Measurements from ENCODE around the gene KIFBP.
"Not testable (repeated sequence)": the region's sequence is repeated elsewhere in the genome, so short reads cannot be mapped to it uniquely, and the experiment has no call there.

The KIFBP gene, protein sequence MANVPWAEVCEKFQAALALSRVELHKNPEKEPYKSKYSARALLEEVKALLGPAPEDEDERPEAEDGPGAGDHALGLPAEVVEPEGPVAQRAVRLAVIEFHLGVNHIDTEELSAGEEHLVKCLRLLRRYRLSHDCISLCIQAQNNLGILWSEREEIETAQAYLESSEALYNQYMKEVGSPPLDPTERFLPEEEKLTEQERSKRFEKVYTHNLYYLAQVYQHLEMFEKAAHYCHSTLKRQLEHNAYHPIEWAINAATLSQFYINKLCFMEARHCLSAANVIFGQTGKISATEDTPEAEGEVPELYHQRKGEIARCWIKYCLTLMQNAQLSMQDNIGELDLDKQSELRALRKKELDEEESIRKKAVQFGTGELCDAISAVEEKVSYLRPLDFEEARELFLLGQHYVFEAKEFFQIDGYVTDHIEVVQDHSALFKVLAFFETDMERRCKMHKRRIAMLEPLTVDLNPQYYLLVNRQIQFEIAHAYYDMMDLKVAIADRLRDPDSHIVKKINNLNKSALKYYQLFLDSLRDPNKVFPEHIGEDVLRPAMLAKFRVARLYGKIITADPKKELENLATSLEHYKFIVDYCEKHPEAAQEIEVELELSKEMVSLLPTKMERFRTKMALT

DNA sequence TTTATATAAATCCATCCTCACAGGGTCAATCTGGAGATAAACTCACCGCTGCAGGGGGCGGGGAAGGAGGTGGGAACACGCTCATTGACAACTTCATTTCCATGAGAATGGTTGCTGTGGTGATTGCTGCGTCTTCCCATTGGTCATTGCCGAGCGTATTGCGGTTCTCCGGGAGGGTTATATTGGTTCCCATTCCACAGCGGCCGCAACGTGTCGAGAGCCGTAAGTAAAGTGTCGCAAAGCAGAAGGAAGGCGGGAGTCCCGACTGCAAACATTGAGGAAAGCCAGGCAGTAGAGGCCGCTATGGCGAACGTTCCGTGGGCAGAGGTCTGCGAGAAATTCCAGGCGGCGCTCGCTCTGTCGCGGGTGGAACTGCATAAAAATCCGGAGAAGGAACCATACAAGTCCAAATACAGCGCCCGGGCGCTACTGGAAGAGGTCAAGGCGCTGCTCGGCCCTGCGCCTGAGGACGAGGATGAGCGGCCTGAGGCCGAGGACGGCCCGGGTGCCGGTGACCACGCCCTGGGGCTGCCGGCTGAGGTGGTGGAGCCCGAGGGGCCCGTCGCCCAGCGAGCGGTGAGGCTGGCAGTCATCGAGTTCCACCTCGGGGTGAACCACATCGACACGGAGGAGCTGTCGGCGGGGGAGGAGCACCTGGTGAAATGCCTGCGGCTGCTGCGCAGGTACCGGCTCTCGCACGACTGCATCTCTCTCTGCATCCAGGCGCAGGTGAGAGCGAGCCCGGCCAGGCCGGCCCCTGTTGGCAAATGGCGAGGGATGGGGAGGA, at the start of gene KIFBP:
TSS of gene KIFBP (plus strand) at position 274 of the 787 bp plus-strand sequence. CDS start at position 304, 30 bp downstream.
- DNase-seq = peak; percentile 81

DNA sequence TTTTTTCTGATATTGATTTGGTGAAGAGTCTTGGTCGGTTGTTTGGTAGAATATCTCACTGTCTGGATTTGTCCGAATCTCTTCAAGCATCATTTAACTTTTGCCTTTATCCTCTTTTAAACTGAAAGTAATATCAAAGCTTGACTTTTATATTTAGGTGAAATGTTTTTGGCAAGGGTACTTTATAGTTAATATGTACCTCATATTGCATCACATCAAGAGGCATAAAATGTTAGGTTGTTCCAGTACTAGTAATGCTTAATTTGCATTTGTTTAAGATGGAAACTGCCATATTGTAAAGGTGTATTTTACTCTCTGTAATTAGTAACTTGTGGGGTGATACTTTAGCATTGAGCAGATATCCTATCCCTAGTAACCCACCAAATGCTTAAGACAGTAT, 49.7 kb upstream of the KIFBP start:
- no peak for DNase-seq

DNA sequence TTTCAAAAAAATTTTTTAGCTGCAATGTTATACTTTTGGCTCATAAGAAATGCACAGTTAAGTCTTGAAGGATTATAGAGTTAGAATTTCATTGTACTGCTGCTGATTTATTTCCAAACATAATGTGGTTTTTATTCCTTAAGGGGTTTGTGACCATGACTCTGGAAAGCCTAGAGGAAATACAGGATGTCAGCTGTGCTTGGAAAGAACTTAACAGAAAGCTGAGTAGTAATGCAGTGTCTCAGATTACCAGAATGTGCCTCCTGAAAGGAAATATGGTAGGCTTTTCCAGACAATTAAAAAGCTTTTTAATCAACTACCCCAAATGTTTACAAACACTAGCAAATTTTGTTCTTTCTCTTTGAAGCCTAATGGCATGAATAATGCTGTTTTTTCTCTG, 47.7 kb upstream of the KIFBP start:
- not testable (repeated sequence) for DNase-seq

DNA sequence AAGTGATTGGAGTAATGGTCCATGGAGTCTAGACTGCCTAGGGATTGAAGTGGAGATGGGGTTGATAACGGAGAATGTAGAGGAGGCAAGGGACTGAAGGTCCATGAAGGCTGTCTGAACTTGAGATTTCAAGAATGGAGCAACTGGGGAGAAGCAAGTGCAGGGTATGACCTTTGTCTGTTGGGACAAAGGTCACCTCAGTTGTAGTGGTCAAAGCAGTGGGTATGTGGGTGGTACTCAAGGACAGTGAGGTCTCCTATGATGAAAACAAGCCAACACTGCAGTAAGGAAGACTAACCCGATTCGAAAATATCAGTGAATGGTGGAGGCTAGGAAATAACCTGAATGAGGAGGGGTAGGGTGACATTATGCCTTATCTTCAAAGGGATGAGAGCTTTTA, 38.0 kb upstream of the KIFBP start:
- DNase-seq = no peak

DNA sequence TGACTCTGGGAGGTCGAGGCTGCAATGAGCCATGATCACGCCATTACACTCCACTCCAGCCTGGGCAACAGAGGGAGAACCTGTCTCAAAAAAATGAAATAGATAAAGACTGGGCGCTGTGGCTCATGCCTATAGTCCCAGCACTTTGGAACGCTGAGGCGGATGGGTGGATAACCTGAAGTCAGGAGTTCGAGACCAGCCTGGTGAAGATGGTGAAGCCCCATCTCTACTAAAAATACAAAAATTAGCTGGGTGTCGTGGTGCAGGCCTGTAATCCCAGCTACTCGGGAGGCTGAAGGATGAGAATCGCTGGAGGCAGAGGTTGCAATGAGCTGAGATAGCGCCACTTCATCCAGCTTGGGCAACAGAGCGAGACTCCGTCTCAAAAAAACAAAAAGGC, 33.7 kb upstream of the KIFBP start:
- no peak for DNase-seq

DNA sequence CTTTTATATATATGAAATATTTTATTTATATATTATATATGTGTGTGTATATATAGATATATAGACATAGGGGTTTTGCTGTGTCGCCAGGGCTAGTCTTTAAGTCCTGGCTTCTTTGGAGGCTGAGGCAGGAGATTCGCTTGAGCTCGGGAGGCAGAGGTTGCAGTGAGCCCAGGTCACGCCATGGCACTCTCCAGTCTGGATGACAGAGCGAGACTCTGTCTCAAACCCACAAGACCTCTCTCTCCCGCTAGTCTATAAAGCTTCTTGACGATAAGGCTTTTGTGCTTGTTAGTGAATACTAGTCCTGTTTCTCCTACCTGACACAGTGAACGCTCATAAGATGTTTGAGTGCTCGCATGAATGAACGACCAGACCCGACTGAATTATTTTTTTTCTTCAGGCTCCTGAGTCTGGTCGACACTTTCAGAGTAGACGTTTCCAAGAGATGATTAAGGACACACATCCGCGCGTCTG, 33.2 kb upstream of the KIFBP start:
- DNase-seq = peak; percentile 20

DNA sequence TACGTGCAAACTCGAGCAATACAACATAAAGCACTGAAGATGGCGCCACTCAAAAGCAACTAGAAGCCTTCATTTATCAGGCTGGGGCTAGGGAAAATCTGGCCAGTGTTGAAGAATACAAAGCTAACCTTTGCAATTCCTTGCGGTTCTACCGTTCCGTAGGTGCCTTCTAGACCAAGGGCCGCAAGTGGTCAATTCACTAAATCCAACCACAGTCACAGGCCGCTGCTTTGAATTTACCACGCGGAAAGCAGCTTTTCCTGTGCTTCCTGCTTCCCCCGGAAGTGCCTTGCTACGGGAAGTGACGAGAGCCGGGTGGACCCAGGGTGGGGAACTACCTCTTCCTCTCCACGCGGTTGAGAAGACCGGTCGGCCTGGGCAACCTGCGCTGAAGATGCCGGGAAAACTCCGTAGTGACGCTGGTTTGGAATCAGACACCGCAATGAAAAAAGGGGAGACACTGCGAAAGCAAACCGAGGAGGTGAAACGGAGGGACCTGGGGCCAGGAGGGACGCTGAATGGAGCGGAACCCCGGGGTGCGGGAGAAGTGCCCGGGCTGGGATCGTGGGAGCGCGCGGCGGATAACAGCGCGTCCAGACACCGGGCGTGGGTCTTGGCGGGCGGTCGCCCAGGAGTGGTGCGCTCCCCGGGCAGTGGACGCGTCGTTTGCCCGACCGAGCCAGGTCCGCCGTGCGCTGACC, 32.6 kb upstream of the KIFBP start, which contains the start of gene DDX21:
TSS of gene DDX21 (plus strand) at position 339 of the 701 bp plus-strand sequence. CDS start at position 395, 56 bp downstream.
- DNase-seq = peak; percentile 91

DNA sequence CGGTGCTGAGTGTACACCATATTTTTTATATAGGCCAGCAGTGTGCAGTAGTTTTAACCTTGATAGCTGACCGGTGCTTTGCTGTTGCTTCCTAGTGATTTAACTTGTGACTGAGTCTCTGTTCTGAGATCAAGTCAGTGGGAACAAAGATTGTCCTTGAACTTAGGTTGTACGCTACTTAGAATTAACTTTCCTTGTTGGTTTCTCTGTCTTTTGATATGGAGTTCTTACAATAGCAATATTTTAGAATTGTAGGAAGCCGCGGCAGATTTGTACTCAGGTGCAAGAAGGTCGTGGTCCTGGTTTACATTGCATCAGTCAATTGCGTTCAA, 31.4 kb upstream of the KIFBP start:
- no peak for DNase-seq

DNA sequence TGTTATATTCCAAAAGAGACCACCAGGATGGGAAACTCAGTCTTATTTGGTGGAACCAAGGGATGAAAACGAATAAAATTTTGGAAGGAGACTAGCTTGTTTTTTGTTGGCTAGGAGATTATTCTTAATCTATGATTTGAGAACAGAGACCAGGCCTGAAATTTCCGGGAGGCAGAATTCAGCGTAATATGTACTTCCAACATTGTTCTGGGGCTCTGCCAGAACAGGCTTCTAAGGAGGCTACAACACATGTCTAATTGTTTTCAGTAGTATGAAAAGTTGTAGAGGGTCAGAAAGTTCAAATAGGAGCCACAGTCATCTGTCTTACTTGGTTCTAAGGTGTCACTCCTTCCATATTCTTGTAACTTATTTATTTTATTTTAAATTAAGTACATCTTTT, 30.9 kb upstream of the KIFBP start:
- no peak for DNase-seq

DNA sequence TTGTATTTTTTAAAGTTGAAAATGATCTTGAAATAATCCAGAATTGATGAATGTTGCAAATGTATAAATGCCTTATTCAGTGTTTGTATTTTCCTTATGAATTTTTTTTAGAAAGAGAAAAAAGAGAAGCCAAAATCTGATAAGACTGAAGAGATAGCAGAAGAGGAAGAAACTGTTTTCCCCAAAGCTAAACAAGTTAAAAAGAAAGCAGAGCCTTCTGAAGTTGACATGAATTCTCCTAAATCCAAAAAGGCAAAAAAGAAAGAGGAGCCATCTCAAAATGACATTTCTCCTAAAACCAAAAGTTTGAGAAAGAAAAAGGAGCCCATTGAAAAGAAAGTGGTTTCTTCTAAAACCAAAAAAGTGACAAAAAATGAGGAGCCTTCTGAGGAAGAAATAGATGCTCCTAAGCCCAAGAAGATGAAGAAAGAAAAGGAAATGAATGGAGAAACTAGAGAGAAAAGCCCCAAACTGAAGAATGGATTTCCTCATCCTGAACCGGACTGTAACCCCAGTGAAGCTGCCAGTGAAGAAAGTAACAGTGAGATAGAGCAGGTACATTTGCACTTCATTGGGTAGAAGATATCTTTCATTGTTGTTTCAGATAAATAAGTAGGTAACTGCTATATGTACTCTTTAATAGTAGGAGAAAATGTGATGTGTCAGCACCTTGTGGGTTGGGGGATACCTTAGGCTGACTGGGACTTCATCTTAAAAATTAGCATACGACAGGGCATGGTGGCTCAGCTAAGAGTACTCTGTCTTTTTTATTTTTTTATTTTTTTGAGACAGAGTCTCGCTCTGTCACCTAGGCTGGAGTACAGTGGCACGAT, 28.7 kb upstream of the KIFBP start:
- no peak for DNase-seq

DNA sequence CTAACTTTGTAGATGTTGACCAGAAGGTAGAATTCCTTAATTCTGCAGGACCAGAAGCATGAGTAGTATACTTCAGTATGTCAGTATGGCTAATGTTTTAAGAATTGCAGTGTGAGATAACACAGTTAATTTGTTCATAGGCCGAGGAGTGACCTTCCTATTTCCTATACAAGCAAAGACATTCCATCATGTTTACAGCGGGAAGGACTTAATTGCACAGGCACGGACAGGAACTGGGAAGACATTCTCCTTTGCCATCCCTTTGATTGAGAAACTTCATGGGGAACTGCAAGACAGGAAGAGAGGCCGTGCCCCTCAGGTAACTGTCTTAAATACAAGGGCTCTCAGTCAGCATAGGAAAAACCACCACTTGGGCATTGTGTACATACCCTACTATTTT, 25.5 kb upstream of the KIFBP start:
- DNase-seq = no peak

DNA sequence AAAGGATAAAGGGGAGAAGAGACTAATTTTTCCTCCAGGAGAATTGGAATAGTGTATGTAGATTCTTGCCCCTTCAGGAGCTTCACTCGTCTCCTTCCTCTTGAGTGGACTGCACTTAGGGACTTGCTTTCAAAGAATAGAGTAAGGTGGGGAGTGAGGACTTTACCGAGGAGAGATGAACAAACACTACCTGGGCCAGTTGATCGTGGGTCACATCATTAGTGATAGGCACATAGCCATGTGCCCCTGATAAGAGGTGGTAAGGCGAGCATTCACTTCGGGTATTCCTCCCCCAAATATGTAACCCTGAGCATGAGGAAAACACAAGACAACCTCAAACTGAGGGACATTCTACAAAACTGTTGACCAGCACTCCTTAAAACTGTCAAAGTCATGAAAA, 14.6 kb upstream of the KIFBP start:
- no peak for DNase-seq

DNA sequence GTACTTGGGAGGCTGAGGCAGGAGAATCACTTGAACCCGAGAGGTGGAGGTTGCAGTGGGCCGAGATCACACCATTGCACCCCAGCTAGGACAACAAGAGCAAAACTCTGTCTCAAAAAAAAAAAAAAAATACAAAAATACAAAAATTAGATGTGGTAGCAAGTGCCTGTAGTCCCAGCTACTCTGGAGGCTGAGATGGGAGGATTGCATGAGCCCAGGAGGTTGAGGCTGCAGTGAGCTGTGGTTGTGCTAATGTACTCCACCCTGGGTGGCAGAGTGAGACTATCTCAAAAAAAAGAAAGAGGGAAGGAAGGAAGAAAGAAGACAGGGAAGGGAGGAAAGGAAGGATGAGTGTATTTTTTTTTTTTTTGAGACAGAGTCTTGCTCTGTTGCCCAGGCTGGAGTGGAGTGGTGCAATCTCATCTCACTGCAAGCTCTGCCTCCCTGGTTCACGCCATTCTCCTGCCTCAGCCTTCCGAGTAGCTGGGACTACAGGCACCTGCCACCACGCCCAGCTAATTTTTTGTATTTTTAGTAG, 12.6 kb upstream of the KIFBP start:
- DNase-seq = not testable (repeated sequence)

DNA sequence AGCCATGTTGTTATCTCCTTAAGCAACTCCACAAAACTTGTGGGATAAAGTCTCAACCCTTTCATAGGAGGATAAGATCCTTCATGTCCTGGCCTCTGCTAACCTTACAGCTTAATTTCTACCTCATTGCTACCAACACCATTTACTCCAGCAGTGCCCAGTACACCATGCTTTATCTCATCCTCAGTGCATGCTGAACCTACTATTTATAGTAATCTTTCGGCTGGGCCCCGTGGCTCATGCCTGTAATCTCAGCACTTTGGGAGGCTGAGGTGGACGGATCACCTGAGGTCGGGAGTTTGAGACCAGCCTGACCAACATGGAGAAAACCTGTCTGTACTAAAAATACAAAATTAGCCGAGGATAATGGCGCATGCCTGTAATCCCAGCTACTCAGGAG, 8.9 kb upstream of the KIFBP start:
- not testable (repeated sequence) for DNase-seq

DNA sequence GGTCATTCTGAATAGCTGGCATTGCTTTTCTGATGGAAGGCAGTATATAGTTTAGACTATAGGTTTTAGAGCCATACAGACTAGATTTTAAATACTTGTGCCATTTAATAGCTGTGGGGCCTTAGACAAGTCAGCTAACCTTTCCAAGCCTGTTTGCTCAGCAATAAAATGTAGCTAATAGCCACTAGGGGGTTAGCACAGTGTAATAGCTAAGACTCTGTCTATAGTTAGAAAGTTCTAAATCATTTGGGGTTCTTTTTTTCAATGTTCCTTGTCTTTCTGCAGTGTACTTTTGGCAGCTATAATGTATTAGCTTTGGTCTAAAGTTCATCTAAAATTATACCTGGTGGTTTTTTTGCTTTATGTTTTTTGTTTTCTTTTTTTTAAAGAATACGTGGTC, 7.5 kb upstream of the KIFBP start:
- no peak for DNase-seq

DNA sequence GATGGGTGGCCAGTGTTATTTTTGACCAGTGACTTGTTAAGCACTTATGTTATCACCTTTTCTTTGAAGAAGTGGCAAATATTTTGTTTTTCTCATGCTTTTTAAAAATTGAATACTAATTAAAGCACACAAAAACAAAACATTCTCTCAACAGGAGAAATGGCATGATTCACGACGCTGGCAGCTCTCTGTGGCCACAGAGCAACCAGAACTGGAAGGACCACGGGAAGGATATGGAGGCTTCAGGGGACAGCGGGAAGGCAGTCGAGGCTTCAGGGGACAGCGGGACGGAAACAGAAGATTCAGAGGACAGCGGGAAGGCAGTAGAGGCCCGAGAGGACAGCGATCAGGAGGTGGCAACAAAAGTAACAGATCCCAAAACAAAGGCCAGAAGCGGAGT, 6.2 kb upstream of the KIFBP start:
- no peak for DNase-seq

DNA sequence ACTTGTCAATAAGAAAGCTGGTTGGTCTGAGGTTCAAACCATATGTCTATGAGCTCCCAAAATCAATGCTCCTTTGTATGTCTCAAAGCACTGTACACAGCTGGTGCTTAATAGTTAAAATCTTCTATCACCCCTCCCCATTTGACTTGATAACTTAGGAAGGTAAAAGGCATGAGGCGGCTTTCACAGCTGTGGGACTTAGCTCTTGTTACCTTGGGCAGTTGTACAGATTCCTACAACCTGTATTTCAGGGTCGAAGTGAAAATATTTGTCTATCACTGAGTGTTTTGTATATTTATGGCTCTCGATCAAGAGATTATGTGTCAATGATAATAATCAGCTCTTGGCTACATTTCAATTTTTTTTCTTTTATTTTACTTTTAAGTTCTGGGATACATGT, 992 bp upstream of the KIFBP start:
- no peak for DNase-seq

DNA sequence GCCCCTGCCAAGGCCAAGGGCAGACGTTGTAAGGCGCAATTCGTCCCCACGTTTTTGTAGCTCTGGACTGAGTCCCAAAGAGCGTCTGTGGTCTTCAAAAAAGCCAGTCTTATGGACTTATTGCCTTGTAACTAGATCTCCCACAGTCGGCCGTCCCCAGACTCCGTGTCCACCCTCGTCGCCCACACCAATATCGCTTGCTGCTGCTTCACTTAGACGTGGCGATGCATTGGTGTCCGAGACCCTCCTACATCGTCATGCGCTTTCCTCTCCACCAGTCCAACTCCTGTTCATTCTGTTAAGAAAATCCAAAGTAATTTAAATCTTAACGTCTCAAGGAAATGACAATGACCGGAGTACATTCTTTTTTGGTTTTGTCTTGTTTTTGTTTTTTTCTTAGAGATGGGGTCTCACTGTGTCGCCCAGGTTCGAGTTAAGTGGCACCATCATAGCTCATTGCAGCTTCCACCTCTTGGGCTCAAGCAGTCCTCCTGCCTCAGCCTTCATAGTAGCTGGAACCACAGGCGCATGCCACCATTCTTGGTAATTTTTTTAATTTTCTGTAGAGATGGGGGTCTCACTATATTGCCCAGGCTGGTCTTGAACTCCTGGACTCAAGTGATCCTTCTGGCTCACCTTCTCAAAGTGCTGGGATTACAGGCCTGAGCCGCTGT, 851 bp downstream of the KIFBP start:
- no peak for DNase-seq

DNA sequence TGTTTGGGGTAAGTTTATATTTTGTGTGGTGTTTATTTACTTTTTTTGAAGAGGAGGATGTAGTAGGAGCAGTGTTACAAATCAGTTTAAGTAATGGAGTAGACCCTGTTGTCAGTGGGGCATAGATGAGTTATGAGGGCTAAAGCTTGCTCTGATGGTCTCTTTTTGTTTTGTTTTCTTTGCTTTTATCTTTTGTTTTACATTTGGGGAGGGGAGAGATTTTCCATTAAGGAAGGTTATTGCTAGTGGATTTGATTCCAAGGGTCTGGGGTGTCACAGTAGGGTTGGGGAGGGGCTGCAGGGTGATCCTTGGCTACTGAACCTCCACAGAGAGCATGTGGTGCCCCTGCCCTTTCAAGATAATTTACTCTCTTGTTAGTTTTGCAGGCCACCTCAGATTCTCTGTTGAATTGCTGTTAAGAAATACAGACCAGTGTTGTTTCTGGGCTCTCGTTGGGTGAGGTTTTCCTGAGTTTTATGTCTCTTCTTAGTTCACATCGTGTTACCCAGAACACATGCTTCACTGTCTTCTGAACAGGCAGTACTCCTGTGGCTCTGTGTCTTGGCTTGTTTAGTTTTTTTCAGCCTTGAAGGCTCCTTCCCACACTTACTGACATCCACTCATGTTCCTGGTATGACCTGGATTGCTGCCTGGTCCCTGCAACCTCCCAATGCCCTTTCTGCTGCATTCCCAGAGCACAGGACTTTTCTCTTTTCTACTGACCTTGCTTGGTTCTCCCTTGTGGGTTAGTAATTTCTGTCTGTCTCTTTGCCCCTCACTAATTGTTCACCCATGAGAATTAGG, 4.2 kb downstream of the KIFBP start:
- DNase-seq = no peak

DNA sequence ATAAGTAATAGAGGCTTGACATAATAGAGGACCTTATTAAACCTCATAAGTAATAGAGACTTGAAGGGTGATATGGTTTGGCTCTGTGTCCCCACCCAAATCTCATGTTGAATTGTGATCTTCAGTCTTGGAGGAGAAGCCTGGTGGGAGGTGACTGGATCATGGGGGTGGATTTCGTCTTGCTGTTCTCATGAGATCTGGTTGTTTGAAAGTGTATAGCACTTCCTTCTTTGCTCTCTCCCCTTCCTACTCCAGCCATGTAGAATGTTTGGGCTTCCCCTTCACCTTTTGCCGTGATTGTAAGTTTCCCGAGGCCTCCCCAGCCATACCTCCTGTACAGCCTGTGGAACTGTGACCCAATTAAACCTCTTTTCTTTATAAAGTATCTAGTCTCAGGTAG, 8.6 kb downstream of the KIFBP start:
- no peak for DNase-seq
